HCT116 (cell line): ENCODE results near the gene LRRC7. TPM values are rescaled to one million over a fixed set of nuclear protein-coding genes. Genes with fewer than 3 reads are reported as not detected.

Experiments used
- ATAC-seq: fragments of 200-7000 bp; cut with Tn5 transposase; 2 replicates; pipeline ENCODE4 v1.9.1; 2020; ENCODE audit warnings: mild to moderate bottlenecking, moderate library complexity
- BruUV-seq: library from RNA; stranded (reverse); fragments of 400-500 nt; replicated peaks from 2 replicates; lab custom pipeline; 2021; lab: Mats Ljungman, UMichigan
- CTCF ChIA-PET: fragments of 300-600 bp; sonication (Branson Sonifier 250); formaldehyde crosslinking; loops from one replicate; lab custom pipeline; 2021; ENCODE audit warnings: antibody characterized with exemption; lab: Charles Lee
- POLR2A ChIA-PET: fragments of 300-600, 350-600 bp; sonication (Branson Sonifier 250); formaldehyde crosslinking; loops from one replicate; lab custom pipeline; 2021; ENCODE audit warnings: antibody characterized with exemption; lab: Charles Lee
- RAD21 ChIA-PET, 2 experiments: fragments of 300-600 bp; sonication (Branson Sonifier 250); formaldehyde crosslinking; loops; one replicate each; lab custom pipeline; 2023; ENCODE audit warnings: low total read pairs in 2 of 2; ENCODE audit not compliant: uncharacterized antibody in 2 of 2, unreplicated experiment in 2 of 2, low non-redundant PET in 1 of 2; lab: Charles Lee
- DNase-seq: peaks from one replicate; pipeline ENCODE4 v3.0.0-alpha.2; 2010; ENCODE audit warnings: low read depth, low spot score
- H2AFZ ChIP-seq: fragments of 200-600 bp; shearing (Covaris generic), sonication (generic); 2 replicates; pipeline ENCODE4 v1.6.1; 2017; ENCODE audit warnings: low read depth, mixed run types, mixed read lengths, antibody characterized with exemption, low read length; ENCODE audit not compliant: poor library complexity, severe bottlenecking
- H3K27ac ChIP-seq: 2 replicates; pipeline ENCODE4 v1.5.1; 2012; ENCODE audit warnings: low read depth, low read length
- H3K27me3 ChIP-seq: fragments of 200-600 bp; sonication (generic); 2 replicates; pipeline ENCODE4 v1.6.1; 2016; ENCODE audit warnings: mixed run types, low read length, mixed read lengths; ENCODE audit not compliant: insufficient read depth
- H3K36me3 ChIP-seq, 2 experiments: fragments of 200-500 bp in 1 of 2; fragments of 200-600 bp in 1 of 2; sonication (Bioruptor generic) in 1 of 2; sonication (generic) in 1 of 2; 2 replicates each; pipeline versions ENCODE4 v1.5.1 to v1.6.1; 2014 to 2016; ENCODE audit warnings: low read length in 2 of 2, inconsistent platforms in 1 of 2, mixed read lengths in 1 of 2, mixed run types in 1 of 2; ENCODE audit not compliant: insufficient read depth in 2 of 2, control insufficient read depth in 1 of 2
- H3K4me1 ChIP-seq, 2 experiments: fragments of 200-600 bp in 1 of 2; sonication (generic) in 1 of 2; 2 replicates each; pipeline versions ENCODE4 v1.5.1 to v1.6.1; 2012 to 2017; ENCODE audit warnings: low read length in 2 of 2, inconsistent platforms in 1 of 2, mild to moderate bottlenecking in 1 of 2, mixed read lengths in 1 of 2, mixed run types in 1 of 2, moderate library complexity in 1 of 2; ENCODE audit not compliant: insufficient read depth in 2 of 2, control insufficient read depth in 1 of 2
- H3K4me2 ChIP-seq: fragments of 200-600 bp; sonication (generic); 2 replicates; pipeline ENCODE4 v1.6.1; 2017; ENCODE audit warnings: mixed run types, low read length, mixed read lengths
- H3K4me3 ChIP-seq, 2 experiments: fragments of 200-600 bp in 1 of 2; sonication (generic) in 1 of 2; replicated peaks in 1 of 2; 2 replicates each; pipeline ENCODE4 v1.5.1; 2011 to 2016; ENCODE audit warnings: low read length in 2 of 2, control low read depth in 1 of 2, low read depth in 1 of 2, mild to moderate bottlenecking in 1 of 2, mixed read lengths in 1 of 2, mixed run types in 1 of 2
- H3K79me2 ChIP-seq: fragments of 200-600 bp; sonication (generic); 2 replicates; pipeline ENCODE4 v1.6.1; 2017; ENCODE audit warnings: mild to moderate bottlenecking, mixed run types, low read length, moderate library complexity, mixed read lengths; ENCODE audit not compliant: insufficient read depth
- H3K9ac ChIP-seq: fragments of 200-600 bp; sonication (generic); 2 replicates; pipeline ENCODE4 v1.6.1; 2016; ENCODE audit warnings: low read length, mixed read lengths
- H3K9me2 ChIP-seq: fragments of 200-600 bp; sonication (generic), shearing (Covaris generic); 2 replicates; pipeline ENCODE4 v1.6.1; 2017; ENCODE audit warnings: mixed run types, mild to moderate bottlenecking, moderate library complexity; ENCODE audit not compliant: insufficient read depth
- H3K9me3 ChIP-seq, 2 experiments: fragments of 200-500 bp in 1 of 2; fragments of 200-600 bp in 1 of 2; sonication (Bioruptor generic) in 1 of 2; sonication (generic) in 1 of 2; 2 replicates each; pipeline ENCODE4 v1.6.1; 2014 to 2017; ENCODE audit warnings: low read length in 2 of 2, mixed read lengths in 2 of 2, inconsistent platforms in 1 of 2, low read depth in 1 of 2, mild to moderate bottlenecking in 1 of 2, mixed run types in 1 of 2, moderate library complexity in 1 of 2; ENCODE audit not compliant: control insufficient read depth in 1 of 2, insufficient read depth in 1 of 2
- H4K20me1 ChIP-seq: fragments of 200-600 bp; sonication (generic), shearing (Covaris generic); 2 replicates; pipeline ENCODE4 v1.6.1; 2017; ENCODE audit warnings: mixed run types, mild to moderate bottlenecking, moderate library complexity; ENCODE audit not compliant: insufficient read depth
- CBX3 ChIP-seq: IDR thresholded peaks from 2 replicates; pipeline ENCODE4 v1.6.1; 2012; ENCODE audit warnings: low read depth
- CTCF ChIP-seq, 3 experiments: fragments of 200-600 bp in 1 of 3; sonication (generic) in 1 of 3; IDR thresholded peaks in 2 of 3; conservative IDR thresholded peaks in 1 of 3; 2 replicates each; pipeline ENCODE4 v1.5.1; 2012 to 2017; ENCODE audit warnings: low read depth in 2 of 3, low read length in 2 of 3, antibody characterized with exemption in 1 of 3, borderline replicate concordance in 1 of 3, control low read depth in 1 of 3, mild to moderate bottlenecking in 1 of 3, mixed read lengths in 1 of 3, mixed run types in 1 of 3, moderate library complexity in 1 of 3; ENCODE audit not compliant: insufficient read depth in 1 of 3
- EZH2 ChIP-seq: fragments of 200-600 bp; sonication (generic); IDR thresholded peaks from 2 replicates; pipeline ENCODE4 v1.6.1; 2017; ENCODE audit warnings: antibody characterized with exemption, mixed run types
- FOSL1 ChIP-seq: IDR thresholded peaks from 2 replicates; pipeline ENCODE4 v1.6.1; 2012; ENCODE audit warnings: low read depth
- JUND ChIP-seq: IDR thresholded peaks from 2 replicates; pipeline ENCODE4 v1.6.1; 2012
- MAX ChIP-seq: IDR thresholded peaks from 2 replicates; pipeline ENCODE4 v1.6.1; 2012
- POLR2AphosphoS5 ChIP-seq: IDR thresholded peaks from 2 replicates; pipeline ENCODE4 v1.6.1; 2011; ENCODE audit warnings: mild to moderate bottlenecking, low read depth, low read length, moderate library complexity
- SIN3A ChIP-seq: IDR thresholded peaks from 2 replicates; pipeline ENCODE4 v1.6.1; 2012; ENCODE audit warnings: low read depth
- SRF ChIP-seq: IDR thresholded peaks from 2 replicates; pipeline ENCODE4 v1.6.1; 2012; ENCODE audit warnings: low read depth
- ZFX ChIP-seq: fragments of 450-650 bp; IDR thresholded peaks from 2 replicates; pipeline ENCODE4 v1.6.1; 2017
- intact Hi-C: fragments of 100-400 bp; cut with micrococcal nuclease; formaldehyde crosslinking; loops from 2 replicates; pipeline ENCODE4 v1.10.0; 2022
- total RNA-seq: library from RNA; stranded (reverse); gene quantifications from one replicate; pipeline ENCODE4 v1.2.1, GENCODE V29; 2021; ENCODE audit not compliant: unreplicated experiment

Gene LRRC7
- total RNA-seq, 1 experiment from 2014 or later: not detected

- no peak for ATAC-seq
- POLR2A ChIA-PET: no interaction called here
- intact Hi-C loops: no loop called here
Observed at GRCh38 chr1:69919922-69920273, 352.2 kb downstream of the LRRC7 start.

More at GRCh38 chr1:69919922-69920273, 352.2 kb downstream of the LRRC7 start:
- no peaks in the 10 kb centered on the region for H3K36me3 ChIP-seq
- CTCF ChIA-PET: no interaction called here
- RAD21 ChIA-PET: no interaction called here
- no TSS peak for BruUV-seq
- no peak for DNase-seq
- no peaks in the 10 kb centered on the region for H3K27me3 ChIP-seq
- H3K9me2 ChIP-seq: no peaks in the 10 kb centered on the region
- H3K79me2 ChIP-seq: no peaks in the 10 kb centered on the region
- no peak overlapping the region for H3K4me2 ChIP-seq
- H3K4me3 ChIP-seq: no peak overlapping the region
- no peak overlapping the region for H3K27ac ChIP-seq
- H4K20me1 ChIP-seq: no peaks in the 10 kb centered on the region
- H2AFZ ChIP-seq: no peak overlapping the region
- H3K9ac ChIP-seq: no peak overlapping the region
- H3K4me1 ChIP-seq: no peaks in the 10 kb centered on the region
- TF ChIP-seq POLR2AphosphoS5 (no peak), EZH2 (no peak), FOSL1 (no peak), CBX3 (no peak), CTCF (IDR thresholded peaks at IDR 0.05 in 2 of 3, conservative IDR thresholded peaks at IDR 0.05 in 1 of 3; ENCODE audit: borderline replicate concordance in 1 of 3, insufficient read depth in 1 of 3, low read depth in 2 of 3, low read length in 2 of 3) (no peak), ZFX (no peak), SRF (no peak), MAX (no peak), SIN3A (no peak), JUND (no peak)
- TF ChIP-seq, all 23 proteins: peak for 0
- H3K9me3 ChIP-seq: no peaks in the 10 kb centered on the region
